Stimulated activated CD4-positive, alpha-beta T cell treated with anti-CD3 and anti-CD28 coated beads, Interleukin-2, amount 100 ng/mL, for 24 hours (primary cell): ENCODE data around the gene DGKG.

ENCODE experiments used
- DNase-seq, 2 donors: peaks; one replicate each; pipeline ENCODE4 v3.0.0-alpha.2; 2020

The DGKG gene

DNA sequence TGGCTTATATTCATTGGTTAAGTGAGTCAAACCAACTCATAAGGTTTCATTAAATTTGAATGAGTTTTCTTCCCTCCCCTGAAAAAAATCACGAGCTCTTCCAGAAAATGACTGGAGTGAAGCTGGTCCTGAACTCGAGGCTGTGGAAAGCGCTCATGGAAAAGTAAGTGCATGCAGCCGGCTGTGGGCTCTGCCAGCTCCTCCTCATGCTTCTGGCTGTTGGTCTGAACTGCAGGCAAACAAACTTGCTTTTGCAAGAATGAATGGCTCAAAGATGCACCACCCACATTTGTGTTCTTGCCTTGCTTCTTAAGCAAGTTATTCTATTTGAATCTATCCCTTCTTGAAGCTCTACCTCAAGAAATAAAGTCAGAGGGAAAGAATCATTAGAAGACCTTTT, 259.3 kb downstream of the DGKG start:
- no peak for DNase-seq

GRCh38 chr3:186100398-186100797, 261.6 kb downstream of the DGKG start:
- no peak for DNase-seq

DNA sequence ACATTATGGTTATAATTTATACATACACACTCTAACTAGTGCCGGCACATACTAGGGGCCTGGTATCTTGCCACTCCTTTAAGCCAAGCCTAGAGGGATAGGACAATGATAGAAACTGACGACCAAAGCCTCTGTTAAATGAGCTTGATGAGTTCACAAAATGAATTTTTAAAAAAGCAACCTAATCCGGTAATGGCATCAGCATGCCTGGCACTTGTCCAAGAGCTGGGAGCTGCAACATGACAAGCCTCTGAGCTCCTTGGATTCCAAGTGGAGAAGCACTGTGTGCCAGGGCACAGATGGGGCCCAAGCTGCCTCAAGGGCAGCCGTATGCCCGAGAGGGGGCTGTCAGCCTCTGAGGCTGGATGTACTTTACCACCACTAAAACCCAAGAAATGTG, 262.9 kb downstream of the DGKG start:
- no peak for DNase-seq

GRCh38 chr3:186098740-186099139, 263.3 kb downstream of the DGKG start:
- no peak for DNase-seq

DNA sequence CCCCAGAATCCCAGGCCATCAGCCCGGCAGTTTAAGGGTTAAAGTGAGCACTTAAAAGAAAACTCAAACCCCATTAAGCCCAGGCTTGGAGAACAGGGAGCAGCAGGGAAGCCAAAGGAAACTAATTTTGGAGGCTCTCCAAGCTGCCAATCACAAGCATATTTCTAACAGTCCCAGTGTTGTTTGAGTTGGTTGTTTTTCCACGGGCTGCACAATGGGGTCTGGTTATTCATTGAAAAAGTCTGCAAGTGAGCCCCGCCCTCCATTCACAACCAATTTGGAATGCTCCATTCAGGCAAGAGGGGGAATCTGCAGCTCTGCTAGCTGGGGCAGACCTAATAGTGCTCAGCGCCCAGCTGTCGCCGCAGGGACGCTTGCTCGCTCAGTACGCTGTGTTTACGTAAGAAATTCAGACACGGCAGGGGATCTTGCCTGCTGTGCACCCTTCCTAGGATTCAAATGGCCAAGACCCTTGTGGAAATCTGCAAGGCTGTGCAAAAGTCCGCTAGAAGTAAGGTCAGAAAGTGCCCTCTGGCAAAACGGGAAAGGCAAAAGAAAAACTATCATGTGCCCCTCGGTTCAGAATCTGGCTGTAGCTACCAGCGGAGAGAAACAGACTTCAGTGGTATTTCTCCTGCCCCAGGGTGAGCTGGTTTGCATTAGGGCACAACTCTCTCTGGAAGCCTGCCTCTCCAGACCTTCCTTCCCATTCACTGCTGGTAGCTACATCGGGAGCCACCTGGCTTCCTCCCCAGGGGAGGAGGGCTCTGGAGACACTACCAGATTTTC, 264.2 kb downstream of the DGKG start:
- no peak for DNase-seq

- no peak for DNase-seq
Measured at GRCh38 chr3:186097317-186097662, 264.7 kb downstream of the DGKG start.
